PFSK-1 (cell line): ENCODE data around the gene ZNF425.

ENCODE experiments used
- FOXP2 ChIP-seq: optimal IDR thresholded peaks from 2 replicates; pipeline ENCODE3; 2011; ENCODE audit warnings: borderline replicate concordance, control low read depth, inconsistent platforms; ENCODE audit not compliant: insufficient read depth; ENCODE audit errors: extremely low read length, extremely low read depth
- POLR2AphosphoS5 ChIP-seq: IDR thresholded peaks from 2 replicates; pipeline ENCODE4 v1.6.1; 2012; ENCODE audit warnings: low read depth, mild to moderate bottlenecking, control low read depth, low read length, moderate library complexity
- SIN3A ChIP-seq: IDR thresholded peaks from 2 replicates; pipeline ENCODE4 v1.6.1; 2012; ENCODE audit warnings: mild to moderate bottlenecking, low read length, moderate library complexity, borderline replicate concordance; ENCODE audit not compliant: insufficient read depth
- TAF1 ChIP-seq: IDR thresholded peaks from 2 replicates; pipeline ENCODE4 v1.6.1; 2012; ENCODE audit warnings: low read length, control low read depth, borderline replicate concordance; ENCODE audit not compliant: insufficient read depth
- TF ChIP-seq, protein P1 (sequence below), 2 experiments: IDR thresholded peaks; 2 replicates each; pipeline versions ENCODE4 v1.6.1 to v1.8.0; 2011 to 2012; ENCODE audit warnings: low read depth in 2 of 2, low read length in 2 of 2, control low read depth in 1 of 2, inconsistent platforms in 1 of 2, mild to moderate bottlenecking in 1 of 2, moderate library complexity in 1 of 2; ENCODE audit not compliant: insufficient read depth in 1 of 2

The ZNF425 gene

DNA sequence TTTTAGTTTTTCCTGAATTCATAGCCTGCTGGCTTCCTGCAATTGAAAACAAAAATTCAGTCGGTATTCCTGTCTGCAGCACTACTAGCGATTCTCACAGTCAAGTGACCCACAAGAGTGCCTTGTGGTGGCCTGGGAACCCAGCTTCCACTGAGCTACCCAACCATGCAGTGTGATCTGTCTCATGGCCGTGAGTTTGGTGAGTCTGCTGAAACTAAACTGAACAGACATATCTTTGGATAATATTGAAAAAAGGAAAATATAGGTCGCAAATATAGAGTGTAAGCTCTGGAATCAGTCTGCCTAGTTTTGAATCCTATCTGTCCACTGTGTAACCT, 53.7 kb downstream of the ZNF425 start:
- TF ChIP-seq FOXP2 (no peak), TAF1 (no peak), POLR2AphosphoS5 (no peak), SIN3A (no peak)
- TF ChIP-seq, protein P1, sequence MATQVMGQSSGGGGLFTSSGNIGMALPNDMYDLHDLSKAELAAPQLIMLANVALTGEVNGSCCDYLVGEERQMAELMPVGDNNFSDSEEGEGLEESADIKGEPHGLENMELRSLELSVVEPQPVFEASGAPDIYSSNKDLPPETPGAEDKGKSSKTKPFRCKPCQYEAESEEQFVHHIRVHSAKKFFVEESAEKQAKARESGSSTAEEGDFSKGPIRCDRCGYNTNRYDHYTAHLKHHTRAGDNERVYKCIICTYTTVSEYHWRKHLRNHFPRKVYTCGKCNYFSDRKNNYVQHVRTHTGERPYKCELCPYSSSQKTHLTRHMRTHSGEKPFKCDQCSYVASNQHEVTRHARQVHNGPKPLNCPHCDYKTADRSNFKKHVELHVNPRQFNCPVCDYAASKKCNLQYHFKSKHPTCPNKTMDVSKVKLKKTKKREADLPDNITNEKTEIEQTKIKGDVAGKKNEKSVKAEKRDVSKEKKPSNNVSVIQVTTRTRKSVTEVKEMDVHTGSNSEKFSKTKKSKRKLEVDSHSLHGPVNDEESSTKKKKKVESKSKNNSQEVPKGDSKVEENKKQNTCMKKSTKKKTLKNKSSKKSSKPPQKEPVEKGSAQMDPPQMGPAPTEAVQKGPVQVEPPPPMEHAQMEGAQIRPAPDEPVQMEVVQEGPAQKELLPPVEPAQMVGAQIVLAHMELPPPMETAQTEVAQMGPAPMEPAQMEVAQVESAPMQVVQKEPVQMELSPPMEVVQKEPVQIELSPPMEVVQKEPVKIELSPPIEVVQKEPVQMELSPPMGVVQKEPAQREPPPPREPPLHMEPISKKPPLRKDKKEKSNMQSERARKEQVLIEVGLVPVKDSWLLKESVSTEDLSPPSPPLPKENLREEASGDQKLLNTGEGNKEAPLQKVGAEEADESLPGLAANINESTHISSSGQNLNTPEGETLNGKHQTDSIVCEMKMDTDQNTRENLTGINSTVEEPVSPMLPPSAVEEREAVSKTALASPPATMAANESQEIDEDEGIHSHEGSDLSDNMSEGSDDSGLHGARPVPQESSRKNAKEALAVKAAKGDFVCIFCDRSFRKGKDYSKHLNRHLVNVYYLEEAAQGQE (IDR thresholded peaks at IDR 0.05; ENCODE audit: insufficient read depth in 1 of 2, low read depth in 2 of 2, low read length in 2 of 2) = no peak

DNA sequence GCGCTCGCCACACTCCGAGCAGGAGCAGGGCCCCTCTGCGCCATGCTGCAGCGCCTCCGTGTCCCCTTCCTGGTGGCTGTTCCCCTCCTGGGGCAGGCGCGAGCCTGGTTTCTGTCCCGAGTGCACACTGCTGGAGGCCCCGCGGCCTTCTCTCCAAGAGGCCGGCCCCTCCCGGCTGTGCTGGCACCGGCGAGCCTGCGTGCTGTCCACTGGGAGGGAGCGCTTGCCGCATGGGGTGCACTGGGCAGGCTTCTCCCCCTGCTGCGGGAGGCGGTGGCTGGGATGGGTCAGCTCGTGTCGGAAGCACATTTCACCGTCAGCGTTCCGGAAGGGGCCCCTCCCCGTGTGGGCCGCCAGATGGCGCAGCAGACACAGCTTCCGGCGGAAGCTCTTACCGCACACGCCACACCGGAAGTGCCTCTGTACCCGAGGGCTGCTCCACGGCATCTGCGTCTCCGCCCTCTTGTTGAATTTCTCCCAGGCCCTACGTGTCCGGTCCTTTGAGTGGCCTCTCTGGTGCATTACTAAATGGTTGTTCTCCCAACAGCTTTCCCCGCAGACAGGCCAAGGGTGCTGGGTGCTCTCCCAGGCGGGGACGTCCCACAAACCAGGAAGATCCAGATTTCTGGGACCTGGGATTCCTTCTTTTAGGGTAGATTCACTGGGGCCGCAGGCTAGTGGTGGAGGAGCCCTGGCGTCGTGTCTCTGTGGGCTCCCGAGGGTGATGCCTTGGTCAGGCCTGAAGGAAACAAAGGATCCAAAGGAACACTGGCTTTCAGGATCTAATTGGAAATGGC, 54.3 kb downstream of the ZNF425 start:
- TF ChIP-seq TAF1 (no peak), POLR2AphosphoS5 (no peak), SIN3A (no peak), FOXP2 (peak; percentile 42)
- TF ChIP-seq, protein P1 (IDR thresholded peaks at IDR 0.05; ENCODE audit: insufficient read depth in 1 of 2, low read depth in 2 of 2, low read length in 2 of 2) = no peak

DNA sequence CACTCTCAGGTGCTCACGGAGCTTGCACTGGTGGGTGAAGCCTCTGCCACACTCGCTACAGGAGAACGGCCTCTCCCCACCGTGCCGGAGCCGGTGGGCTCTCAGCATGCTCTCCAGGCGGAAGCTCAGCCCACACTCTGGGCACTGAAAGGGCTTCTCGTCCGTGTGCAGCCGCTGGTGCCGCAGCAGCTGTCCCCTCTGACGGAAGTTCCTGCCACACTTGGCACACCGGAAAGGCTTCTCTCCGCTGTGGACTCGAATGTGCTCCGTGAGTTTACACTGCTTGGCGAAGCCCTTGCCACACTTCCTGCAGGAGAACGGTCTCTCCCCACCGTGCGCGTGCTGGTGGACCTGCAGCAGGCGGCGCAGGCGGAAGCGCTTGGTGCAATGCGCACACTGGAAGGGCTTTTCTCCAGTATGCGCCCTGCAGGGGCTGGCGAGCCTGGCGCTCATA, 54.9 kb downstream of the ZNF425 start:
- TF ChIP-seq SIN3A = no peak
- TF ChIP-seq TAF1 = no peak
- TF ChIP-seq, protein P1 (IDR thresholded peaks at IDR 0.05; ENCODE audit: insufficient read depth in 1 of 2, low read depth in 2 of 2, low read length in 2 of 2) = no peak

DNA sequence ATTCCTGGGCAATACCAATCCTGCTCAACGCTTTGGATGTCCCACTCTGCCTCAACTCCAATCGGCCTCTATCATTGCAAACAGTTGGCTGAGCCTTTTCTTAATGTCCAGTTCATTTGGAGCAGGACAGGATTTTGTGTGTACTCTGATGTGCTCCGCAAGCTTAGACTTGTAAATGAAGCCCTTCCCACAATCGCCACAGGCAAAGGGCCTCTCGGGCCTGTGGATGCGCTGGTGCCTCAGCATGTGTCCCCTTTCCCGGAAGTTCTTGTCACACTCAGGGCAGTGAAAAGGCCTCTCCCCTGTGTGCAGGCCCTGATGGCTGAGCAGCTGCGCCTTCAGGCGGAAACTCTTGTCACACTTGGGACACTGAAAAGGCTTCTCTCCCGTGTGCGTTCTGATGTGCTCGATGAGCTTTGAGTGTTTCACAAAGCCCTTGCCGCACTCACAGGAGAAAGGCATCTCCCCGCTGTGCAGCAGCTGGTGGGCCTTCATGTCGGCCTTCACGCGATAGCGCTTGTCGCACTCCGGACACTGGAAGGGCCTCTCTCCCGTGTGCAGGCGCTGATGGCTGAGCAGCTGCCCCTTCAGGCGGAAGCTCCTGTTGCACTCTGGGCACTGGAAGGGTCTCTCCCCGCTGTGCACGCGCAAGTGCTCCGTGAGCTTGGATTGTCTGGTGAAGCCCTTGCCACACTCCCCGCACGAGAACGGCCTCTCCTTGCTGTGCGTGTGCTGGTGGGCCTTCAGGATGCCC, 55.6 kb downstream of the ZNF425 start:
- no peak for TF ChIP-seq FOXP2
- TF ChIP-seq SIN3A = no peak
- TF ChIP-seq POLR2AphosphoS5 = no peak
- no peak for TF ChIP-seq TAF1
- TF ChIP-seq, protein P1 (IDR thresholded peaks at IDR 0.05; ENCODE audit: insufficient read depth in 1 of 2, low read depth in 2 of 2, low read length in 2 of 2) = no peak

DNA sequence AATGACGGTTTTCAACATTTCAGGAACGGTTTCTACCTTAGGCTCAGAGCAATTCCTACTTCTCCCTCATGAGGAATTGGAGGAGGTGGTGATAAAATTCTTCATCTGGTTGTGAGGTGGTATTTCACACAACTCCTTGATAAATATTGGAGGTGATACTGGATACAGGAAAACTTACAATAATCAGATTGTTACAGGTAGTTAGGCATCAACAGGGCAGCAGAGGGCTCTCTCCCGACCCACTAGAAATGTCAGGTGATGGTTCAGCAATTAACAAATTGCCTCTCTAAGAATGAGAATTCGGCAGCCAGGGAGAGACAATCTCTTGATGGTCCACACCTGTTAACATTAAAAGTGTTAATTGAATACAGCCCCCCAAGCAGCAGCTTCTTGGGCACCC, 58.3 kb downstream of the ZNF425 start:
- TF ChIP-seq FOXP2 (no peak), SIN3A (no peak), TAF1 (no peak), POLR2AphosphoS5 (no peak)
- TF ChIP-seq, protein P1 (IDR thresholded peaks at IDR 0.05; ENCODE audit: insufficient read depth in 1 of 2, low read depth in 2 of 2, low read length in 2 of 2) = no peak
